ENCODE measurements around the gene DHRS7B.

- TF ChIP-seq POLR2A (IDR thresholded peaks at IDR 0.05): no peak
- TF ChIP-seq, protein P1, sequence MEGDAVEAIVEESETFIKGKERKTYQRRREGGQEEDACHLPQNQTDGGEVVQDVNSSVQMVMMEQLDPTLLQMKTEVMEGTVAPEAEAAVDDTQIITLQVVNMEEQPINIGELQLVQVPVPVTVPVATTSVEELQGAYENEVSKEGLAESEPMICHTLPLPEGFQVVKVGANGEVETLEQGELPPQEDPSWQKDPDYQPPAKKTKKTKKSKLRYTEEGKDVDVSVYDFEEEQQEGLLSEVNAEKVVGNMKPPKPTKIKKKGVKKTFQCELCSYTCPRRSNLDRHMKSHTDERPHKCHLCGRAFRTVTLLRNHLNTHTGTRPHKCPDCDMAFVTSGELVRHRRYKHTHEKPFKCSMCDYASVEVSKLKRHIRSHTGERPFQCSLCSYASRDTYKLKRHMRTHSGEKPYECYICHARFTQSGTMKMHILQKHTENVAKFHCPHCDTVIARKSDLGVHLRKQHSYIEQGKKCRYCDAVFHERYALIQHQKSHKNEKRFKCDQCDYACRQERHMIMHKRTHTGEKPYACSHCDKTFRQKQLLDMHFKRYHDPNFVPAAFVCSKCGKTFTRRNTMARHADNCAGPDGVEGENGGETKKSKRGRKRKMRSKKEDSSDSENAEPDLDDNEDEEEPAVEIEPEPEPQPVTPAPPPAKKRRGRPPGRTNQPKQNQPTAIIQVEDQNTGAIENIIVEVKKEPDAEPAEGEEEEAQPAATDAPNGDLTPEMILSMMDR (IDR thresholded peaks at IDR 0.05): peak; percentile 32 to 44 (median 40)
These were observed 113.1 kb downstream of the DHRS7B start for GRCh38 chr17:21239680-21240368.

Data from right lobe of liver (tissue), 4 donors.